ENCODE data around the gene MT1H.

- TF ChIP-seq CTCF (tag by site-specific recombination; IDR thresholded peaks at IDR 0.05) (no peak), ZNF513 (tag by site-specific recombination; IDR thresholded peaks at IDR 0.05) (no peak), ZBTB10 (tag by site-specific recombination; IDR thresholded peaks at IDR 0.05) (no peak), YY1 (tag by site-specific recombination; IDR thresholded peaks at IDR 0.05) (no peak), ZNF768 (tag by site-specific recombination; IDR thresholded peaks at IDR 0.05) (no peak), ZNF174 (tag by site-specific recombination; IDR thresholded peaks at IDR 0.05) (no peak), BCL11B (tag by site-specific recombination; IDR thresholded peaks at IDR 0.05; ENCODE audit: low read depth) (no peak), ZNF571 (tag by site-specific recombination; IDR thresholded peaks at IDR 0.05) (no peak), REST (tag by site-specific recombination; IDR thresholded peaks at IDR 0.05) (no peak), ZNF274 (IDR thresholded peaks at IDR 0.05; ENCODE audit: low read length) (no peak), ZNF274 (tag by site-specific recombination; IDR thresholded peaks at IDR 0.05; ENCODE audit: borderline replicate concordance) (no peak), ZFP37 (tag by site-specific recombination; IDR thresholded peaks at IDR 0.05) (no peak)
Observed at GRCh38 chr16:56672761-56673536, 3.3 kb downstream of the MT1H start.
